CD14-positive monocyte (primary cell): Measurements from ENCODE around the gene FAM20B. TPM values are rescaled to one million over a fixed set of nuclear protein-coding genes. Genes with fewer than 3 reads are reported as not detected.

Experiments used
- DNase-seq, 3 donors: peaks; one replicate each; pipeline ENCODE4 v3.0.0-alpha.2; 2011 to 2022
- H2AFZ ChIP-seq: 2 replicates; pipeline ENCODE4 v1.6.0; 2012; ENCODE audit warnings: mild to moderate bottlenecking, low read depth, low read length, inconsistent platforms; ENCODE audit not compliant: insufficient read depth, poor library complexity, severe bottlenecking
- H3K27ac ChIP-seq, 2 donors: 1 replicate in 1 of 2; 2 replicates in 1 of 2; pipeline ENCODE4 v1.5.1; 2012 to 2013; ENCODE audit warnings: low read length in 2 of 2, control low read depth in 1 of 2, inconsistent platforms in 1 of 2, low read depth in 1 of 2, mild to moderate bottlenecking in 1 of 2
- H3K27me3 ChIP-seq, 2 donors: one replicate each; pipeline versions ENCODE4 v1.6.0 to v1.6.1; 2011 to 2013; ENCODE audit warnings: low read length in 2 of 2; ENCODE audit not compliant: control insufficient read depth in 2 of 2, insufficient read depth in 2 of 2
- H3K36me3 ChIP-seq, 2 donors: replicated peaks in 1 of 2; 1 replicate in 1 of 2; 2 replicates in 1 of 2; pipeline versions ENCODE4 v1.5.1 to v1.6.1; 2012 to 2013; ENCODE audit warnings: low read length in 2 of 2, control low read depth in 1 of 2, inconsistent platforms in 1 of 2, mild to moderate bottlenecking in 1 of 2; ENCODE audit not compliant: insufficient read depth in 2 of 2, control insufficient read depth in 1 of 2
- H3K4me1 ChIP-seq, 2 donors: 1 replicate in 1 of 2; 2 replicates in 1 of 2; pipeline versions ENCODE4 v1.5.1 to v1.6.1; 2012 to 2013; ENCODE audit warnings: low read length in 2 of 2, control low read depth in 1 of 2, inconsistent platforms in 1 of 2, mild to moderate bottlenecking in 1 of 2, moderate library complexity in 1 of 2; ENCODE audit not compliant: insufficient read depth in 2 of 2, control insufficient read depth in 1 of 2
- H3K4me2 ChIP-seq: replicated peaks from 2 replicates; pipeline ENCODE3; 2012; ENCODE audit warnings: low read length, moderate library complexity, mild to moderate bottlenecking; ENCODE audit not compliant: poor library complexity, severe bottlenecking; ENCODE audit errors: extremely low read depth
- H3K4me3 ChIP-seq, 3 experiments: fragments of 200-600 bp in 1 of 3; sonication (generic) in 1 of 3; replicated peaks in 1 of 3; 1 replicate in 2 of 3; 2 replicates in 1 of 3; pipeline ENCODE4 v1.5.1; 2011 to 2013; ENCODE audit warnings: low read length in 3 of 3, mild to moderate bottlenecking in 3 of 3, control low read depth in 2 of 3, low read depth in 2 of 3, inconsistent platforms in 1 of 3, moderate library complexity in 1 of 3
- H3K79me2 ChIP-seq: 2 replicates; pipeline ENCODE4 v1.6.0; 2012; ENCODE audit warnings: mild to moderate bottlenecking, control low read depth, inconsistent platforms, low read length, moderate library complexity; ENCODE audit not compliant: insufficient read depth
- H3K9ac ChIP-seq: 2 replicates; pipeline ENCODE4 v1.6.0; 2017; ENCODE audit warnings: low read length, mild to moderate bottlenecking; ENCODE audit not compliant: insufficient read depth, poor library complexity, severe bottlenecking
- H3K9me3 ChIP-seq, 2 donors: replicated peaks in 1 of 2; 1 replicate in 1 of 2; 2 replicates in 1 of 2; pipeline versions ENCODE4 v1.5.1 to v1.6.1; 2012 to 2013; ENCODE audit warnings: low read length in 2 of 2, control low read depth in 1 of 2; ENCODE audit not compliant: control insufficient read depth in 1 of 2, insufficient read depth in 1 of 2
- H4K20me1 ChIP-seq: 2 replicates; pipeline ENCODE4 v1.6.0; 2012; ENCODE audit warnings: mild to moderate bottlenecking, low read length, control low read depth, moderate library complexity; ENCODE audit not compliant: insufficient read depth
- H3K27ac Mint-ChIP-seq, 7 donors: one replicate each; pipeline ENCODE4 v1.8.0; 2020; ENCODE audit warnings: mild to moderate bottlenecking in 7 of 7, mixed read lengths in 7 of 7, moderate library complexity in 6 of 7, inconsistent platforms in 2 of 7
- H3K27me3 Mint-ChIP-seq, 3 donors: one replicate each; pipeline ENCODE4 v1.8.0; 2021 to 2022; ENCODE audit warnings: low read depth in 3 of 3, mild to moderate bottlenecking in 3 of 3, mixed read lengths in 3 of 3, moderate library complexity in 3 of 3, inconsistent platforms in 1 of 3
- H3K36me3 Mint-ChIP-seq, 2 donors: one replicate each; pipeline ENCODE4 v1.8.0; 2020; ENCODE audit warnings: mixed read lengths in 2 of 2, inconsistent platforms in 1 of 2, mild to moderate bottlenecking in 1 of 2
- H3K4me1 Mint-ChIP-seq: one replicate; pipeline ENCODE4 v1.8.0; 2020; ENCODE audit warnings: mild to moderate bottlenecking, mixed read lengths
- H3K4me3 Mint-ChIP-seq, 2 donors: one replicate each; pipeline ENCODE4 v1.8.0; 2020; ENCODE audit warnings: mild to moderate bottlenecking in 2 of 2, mixed read lengths in 2 of 2, moderate library complexity in 1 of 2
- H3K9me3 Mint-ChIP-seq, 7 donors: one replicate each; pipeline ENCODE4 v1.8.0; 2020 to 2022; ENCODE audit warnings: mixed read lengths in 7 of 7, mild to moderate bottlenecking in 6 of 7, moderate library complexity in 6 of 7, inconsistent platforms in 2 of 7
- WGBS: methylation state at CpG from one replicate; pipeline ENCODE4 v1.1.5; 2013; ENCODE audit warnings: missing lambda C conversion rate; ENCODE audit not compliant: insufficient coverage; 5-methylcytosine and 5-hydroxymethylcytosine counted together
- intact Hi-C, 2 donors: fragments of 100-400 bp; cut with micrococcal nuclease; formaldehyde crosslinking; loops; one replicate each; pipeline versions ENCODE4 v1.15.0 to v1.15.1; 2023
- polyA plus RNA-seq, 3 donors: library from polyadenylated mRNA; depleted of rRNA in 1 of 3; unstranded in 2 of 3; stranded (reverse) in 1 of 3; fragments of 300-500 nt in 2 of 3; fragments of >200 nt in 1 of 3; fragmentation: Illumina TruSeq in 2 of 3; gene quantifications; 1 replicate in 2 of 3; 2 replicates in 1 of 3; pipeline ENCODE4 v1.2.3, GENCODE V29; 2012 to 2021
- TF ChIP-seq, protein P1 (sequence below): fragments of 200-600 bp; IDR thresholded peaks from one replicate; pipeline ENCODE4 v1.8.0; 2022; ENCODE audit warnings: antibody characterized with exemption, mild to moderate bottlenecking

The FAM20B gene
- polyA plus RNA-seq, 3 donors = 4.0 to 6.7 (median 4.4) TPM

- DNase-seq = no peak
Observed at GRCh38 chr1:179083533-179083932, 57.8 kb downstream of the FAM20B start.

DNA sequence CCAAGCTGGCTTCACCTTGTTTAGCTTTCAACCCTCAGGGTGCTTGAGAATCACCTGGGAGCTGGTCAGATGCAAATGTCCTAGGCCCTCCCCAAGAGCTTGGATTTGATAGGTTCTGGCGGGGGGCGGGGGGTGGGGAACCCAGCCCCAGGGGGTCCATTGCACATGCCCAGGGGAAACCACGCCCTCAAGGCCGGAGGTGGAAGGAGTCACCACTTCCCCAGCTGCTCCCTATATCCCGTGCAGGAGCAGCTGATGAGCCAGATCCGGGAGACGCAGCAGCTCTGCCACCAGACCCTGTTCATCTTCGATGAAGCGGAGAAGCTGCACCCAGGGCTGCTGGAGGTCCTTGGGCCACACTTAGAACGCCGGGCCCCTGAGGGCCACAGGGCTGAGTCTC, 62.0 kb downstream of the FAM20B start:
- WGBS = 80% methylated on average over 9 of the region's 11 CpGs
- Mint-ChIP-seq H3K4me1 (peaks cover 51% of the 10 kb centered on the region), H3K9me3 (no peaks in the 10 kb centered on the region), H3K27me3 (peaks cover 0 to 1% (median 1%) of the 10 kb centered on the region in 3 donors), H3K27ac (peak overlapping the region in 5 of 7 donors; percentile 36 to 97 (median 89)), H3K4me3 (no peak overlapping the region), H3K36me3 (peaks cover 35 to 75% of the 10 kb centered on the region in 2 donors)
- Histone ChIP-seq H3K27me3 (no peaks in the 10 kb centered on the region), H3K79me2 (peaks cover 56% of the 10 kb centered on the region), H3K27ac (peak overlapping the region; percentile 71 to 74), H3K9me3 (no peaks in the 10 kb centered on the region), H3K4me2 (no peak overlapping the region), H3K36me3 (peaks cover 43 to 61% of the 10 kb centered on the region in 2 donors), H3K4me3 (no peak overlapping the region), H3K4me1 (peaks cover 45 to 48% of the 10 kb centered on the region in 2 donors), H2AFZ (no peak overlapping the region), H4K20me1 (peaks cover 32% of the 10 kb centered on the region), H3K9ac (peak overlapping the region; percentile 10)
- TF ChIP-seq, protein P1, sequence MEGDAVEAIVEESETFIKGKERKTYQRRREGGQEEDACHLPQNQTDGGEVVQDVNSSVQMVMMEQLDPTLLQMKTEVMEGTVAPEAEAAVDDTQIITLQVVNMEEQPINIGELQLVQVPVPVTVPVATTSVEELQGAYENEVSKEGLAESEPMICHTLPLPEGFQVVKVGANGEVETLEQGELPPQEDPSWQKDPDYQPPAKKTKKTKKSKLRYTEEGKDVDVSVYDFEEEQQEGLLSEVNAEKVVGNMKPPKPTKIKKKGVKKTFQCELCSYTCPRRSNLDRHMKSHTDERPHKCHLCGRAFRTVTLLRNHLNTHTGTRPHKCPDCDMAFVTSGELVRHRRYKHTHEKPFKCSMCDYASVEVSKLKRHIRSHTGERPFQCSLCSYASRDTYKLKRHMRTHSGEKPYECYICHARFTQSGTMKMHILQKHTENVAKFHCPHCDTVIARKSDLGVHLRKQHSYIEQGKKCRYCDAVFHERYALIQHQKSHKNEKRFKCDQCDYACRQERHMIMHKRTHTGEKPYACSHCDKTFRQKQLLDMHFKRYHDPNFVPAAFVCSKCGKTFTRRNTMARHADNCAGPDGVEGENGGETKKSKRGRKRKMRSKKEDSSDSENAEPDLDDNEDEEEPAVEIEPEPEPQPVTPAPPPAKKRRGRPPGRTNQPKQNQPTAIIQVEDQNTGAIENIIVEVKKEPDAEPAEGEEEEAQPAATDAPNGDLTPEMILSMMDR = no peak
- intact Hi-C loops = no loop called here
- DNase-seq = no peak

More at GRCh38 chr1:179083533-179083932, 57.8 kb downstream of the FAM20B start:
- Histone ChIP-seq H3K79me2 (peaks cover 59% of the 10 kb centered on the region), H3K36me3 (peaks cover 18 to 30% of the 10 kb centered on the region in 2 donors), H3K9me3 (no peaks in the 10 kb centered on the region), H3K4me2 (peak overlapping the region; percentile 89), H3K27ac (no peak overlapping the region), H3K4me1 (peaks cover 30 to 40% of the 10 kb centered on the region in 2 donors), H3K27me3 (no peaks in the 10 kb centered on the region), H2AFZ (no peak overlapping the region), H4K20me1 (peaks cover 13% of the 10 kb centered on the region), H3K4me3 (no peak overlapping the region), H3K9ac (no peak overlapping the region)
- Mint-ChIP-seq H3K27me3 (peaks cover 0 to 2% (median 0%) of the 10 kb centered on the region in 3 donors), H3K36me3 (peaks cover 17 to 39% of the 10 kb centered on the region in 2 donors), H3K4me3 (peak overlapping the region in 1 of 2 donors; percentile 7), H3K27ac (peak overlapping the region in 5 of 7 donors; percentile 57 to 94 (median 86)), H3K9me3 (no peaks in the 10 kb centered on the region), H3K4me1 (peaks cover 39% of the 10 kb centered on the region)
- intact Hi-C loops = loop anchor here (5.0 kb wide), 2 partner anchors 209 to 284 kb away; partner anchors contain the start of genes AXDND1 (in 2 of the 2) and SOAT1 (in 2 of the 2)
- TF ChIP-seq, protein P1 = no peak
- 90% methylated on average over 2 of the region's 8 CpGs for WGBS
